HG03045 (cell line): Measurements from ENCODE around the gene TMEM233.
"Not testable (repeated sequence)": the region's sequence is repeated elsewhere in the genome, so short reads cannot be mapped to it uniquely, and the experiment has no call there.

Source experiments
- ATAC-seq: cut with Tn5 transposase; IDR thresholded peaks from one replicate; pipeline ENCODE4 v1.9.1; 2021; ENCODE audit warnings: mild to moderate bottlenecking, moderate library complexity; ENCODE audit not compliant: unreplicated experiment

Gene TMEM233

GRCh38 chr12:119603767-119604166 lies 10.2 kb downstream of the TMEM233 start:
- no peak for ATAC-seq

DNA sequence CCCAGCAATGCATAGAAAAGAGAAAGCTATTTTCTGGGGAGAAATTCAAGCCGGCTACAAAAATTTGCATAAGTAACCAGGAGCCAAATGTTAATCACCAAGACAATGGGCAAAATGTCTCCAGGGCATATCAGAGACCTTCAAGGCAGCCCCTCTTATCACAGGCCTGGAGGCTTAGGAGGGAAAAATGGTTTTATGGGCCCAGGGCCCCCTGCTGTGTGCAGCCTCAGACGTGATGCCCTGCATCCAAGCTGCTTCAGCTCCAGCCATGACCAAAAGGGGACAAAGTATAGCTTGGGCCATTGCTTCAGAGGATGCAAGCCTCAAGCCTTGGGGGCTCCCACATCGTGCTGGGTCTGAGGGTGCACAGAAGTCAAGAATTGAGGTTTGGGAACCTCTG lies 15.8 kb downstream of the TMEM233 start:
- no peak for ATAC-seq

DNA sequence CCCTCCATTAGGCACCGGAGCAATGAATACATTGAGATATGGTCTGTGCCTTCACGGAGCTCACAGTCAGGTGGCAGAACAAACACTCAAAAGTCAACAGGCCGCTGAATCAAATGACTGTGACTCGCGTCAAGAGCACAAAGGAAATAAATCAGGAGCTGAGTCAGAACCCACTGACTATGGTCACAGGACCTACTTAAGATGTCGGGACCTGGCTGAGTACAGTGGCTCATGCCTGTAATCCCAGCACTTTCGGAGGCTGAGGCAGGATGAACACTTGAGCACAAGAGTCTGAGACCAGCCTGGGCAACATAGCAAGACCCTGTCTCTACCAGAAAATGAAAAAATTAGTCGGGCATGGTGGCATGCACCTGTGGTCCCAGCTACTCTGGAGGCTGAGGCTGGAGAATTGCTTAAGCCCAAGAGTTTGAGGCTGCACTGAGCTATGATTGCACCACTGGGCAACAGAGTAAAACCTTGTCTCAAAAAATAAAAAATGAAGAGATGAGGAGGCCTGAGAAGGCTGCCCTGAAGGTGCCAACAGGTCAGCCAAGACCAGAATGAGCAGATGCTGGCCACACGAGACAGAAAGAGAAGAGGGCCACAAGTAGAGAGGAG lies 19.9 kb downstream of the TMEM233 start:
- no peak for ATAC-seq

DNA sequence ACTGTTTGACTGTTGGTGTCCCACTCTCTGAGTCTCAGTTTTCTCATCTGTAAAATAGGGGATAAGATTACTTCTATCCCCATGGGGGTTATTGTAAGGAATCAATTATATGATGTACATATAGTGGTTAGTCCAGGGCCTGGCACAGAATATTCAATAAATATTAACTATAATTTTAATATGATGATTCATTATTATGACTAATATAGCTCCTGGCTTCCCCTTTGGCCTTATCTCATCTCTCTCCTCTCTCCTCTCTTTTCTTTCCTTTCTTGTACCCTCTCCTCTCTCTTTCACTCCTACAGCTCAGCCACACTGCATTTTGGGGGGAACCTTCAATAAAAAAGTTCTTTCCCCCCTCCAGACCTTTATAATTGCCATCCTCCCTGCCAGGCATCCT lies 21.1 kb downstream of the TMEM233 start:
- no peak for ATAC-seq

- ATAC-seq = no peak
These were observed 22.2 kb downstream of the TMEM233 start for GRCh38 chr12:119615518-119616475.

GRCh38 chr12:119618328-119618896 lies 24.8 kb downstream of the TMEM233 start:
- not testable (repeated sequence) for ATAC-seq

DNA sequence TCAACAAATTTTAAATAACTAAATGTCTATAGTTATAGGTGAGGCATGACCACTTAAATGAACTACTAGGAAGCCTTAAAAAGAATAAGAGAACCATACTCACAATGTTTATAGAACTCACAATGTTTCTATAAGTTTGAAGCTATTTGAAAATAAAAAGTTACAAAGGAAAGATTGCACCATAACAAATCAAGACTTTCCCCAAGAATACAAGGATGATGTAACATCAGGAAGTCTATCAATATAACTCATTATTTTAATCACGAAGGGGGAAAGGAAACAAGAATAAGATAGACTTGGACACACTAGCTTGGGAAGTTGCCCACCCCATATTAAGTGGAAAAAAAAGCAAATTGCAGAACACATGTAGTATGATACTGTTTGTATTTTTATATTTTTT lies 26.9 kb downstream of the TMEM233 start:
- no peak for ATAC-seq

- ATAC-seq = no peak
These were observed 28.3 kb downstream of the TMEM233 start for GRCh38 chr12:119621878-119622277.

DNA sequence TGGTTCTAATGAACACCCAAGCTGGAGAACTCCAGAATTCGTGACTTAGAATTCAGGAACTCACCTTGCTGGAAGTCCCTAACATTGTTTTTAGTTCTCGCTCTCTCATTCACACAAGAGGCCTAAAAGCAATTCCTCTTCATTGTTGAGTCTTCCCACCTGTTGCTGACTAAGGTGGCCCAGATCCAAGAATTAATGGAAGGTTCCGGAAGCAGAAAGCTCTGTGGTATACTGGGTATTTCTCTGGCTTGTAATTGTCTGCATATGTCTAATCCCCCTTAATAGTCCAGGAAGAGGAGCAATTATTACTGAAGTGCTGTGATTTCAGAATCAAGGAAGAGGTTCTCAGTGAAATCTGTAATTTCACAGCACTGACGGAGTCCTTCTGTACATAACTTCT lies 31.4 kb downstream of the TMEM233 start:
- no peak for ATAC-seq

DNA sequence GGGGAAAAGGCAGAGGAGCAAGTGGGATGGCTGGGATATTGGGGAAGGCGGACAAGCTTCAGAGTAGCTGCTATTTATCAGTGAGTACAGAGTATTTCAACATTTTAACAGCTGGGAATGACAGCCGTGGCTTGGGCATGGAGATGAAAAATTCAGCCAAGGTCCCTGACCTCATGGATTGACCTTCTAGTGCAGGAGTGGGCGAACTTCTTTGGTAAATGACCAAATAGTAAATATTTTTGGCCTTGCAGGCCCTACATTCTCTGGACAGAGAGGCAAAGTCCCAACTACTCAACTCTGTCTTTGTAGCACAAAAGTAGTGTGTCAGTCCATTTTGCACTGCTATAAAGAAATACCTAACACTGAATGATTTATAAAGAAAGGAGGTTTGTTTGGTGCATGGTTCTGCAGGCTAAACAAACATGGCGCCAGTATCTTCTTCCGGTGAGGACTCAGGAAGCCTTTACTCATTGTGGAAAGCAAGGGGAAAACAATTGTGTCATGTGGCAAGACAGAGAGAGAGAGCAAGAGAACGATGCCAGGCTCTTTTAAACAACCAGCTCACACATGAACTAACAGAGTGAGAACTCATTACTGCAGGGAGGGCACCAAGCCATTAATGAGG lies 33.6 kb downstream of the TMEM233 start:
- no peak for ATAC-seq

- no peak for ATAC-seq
These were observed 34.1 kb downstream of the TMEM233 start for GRCh38 chr12:119627686-119628085.

DNA sequence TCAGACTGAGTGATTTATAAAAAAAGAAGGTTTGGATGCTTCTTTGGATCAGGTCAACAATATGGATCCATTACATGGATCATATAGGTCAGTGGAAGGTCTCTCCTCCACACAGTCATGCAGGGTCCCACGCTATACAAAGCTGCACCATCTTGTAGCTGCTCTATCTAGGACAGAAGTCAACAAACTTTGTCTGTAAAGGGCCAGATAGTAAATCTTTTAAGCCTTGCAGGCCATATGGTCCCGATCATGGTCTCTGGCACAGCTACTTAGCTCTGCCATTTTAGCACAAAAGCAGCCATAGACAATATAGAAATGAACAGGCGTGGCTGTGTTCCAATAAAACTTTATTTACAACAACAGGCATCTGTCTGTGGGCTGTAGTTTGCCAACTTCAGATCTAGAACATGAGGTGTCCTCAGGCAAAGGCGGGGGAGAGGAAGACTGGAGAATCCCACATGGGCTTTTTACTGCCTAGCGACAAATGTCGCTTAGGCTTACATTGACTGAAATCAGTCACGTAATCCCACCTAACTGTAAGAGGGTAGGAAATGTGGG lies 36.7 kb downstream of the TMEM233 start:
- ATAC-seq = no peak

DNA sequence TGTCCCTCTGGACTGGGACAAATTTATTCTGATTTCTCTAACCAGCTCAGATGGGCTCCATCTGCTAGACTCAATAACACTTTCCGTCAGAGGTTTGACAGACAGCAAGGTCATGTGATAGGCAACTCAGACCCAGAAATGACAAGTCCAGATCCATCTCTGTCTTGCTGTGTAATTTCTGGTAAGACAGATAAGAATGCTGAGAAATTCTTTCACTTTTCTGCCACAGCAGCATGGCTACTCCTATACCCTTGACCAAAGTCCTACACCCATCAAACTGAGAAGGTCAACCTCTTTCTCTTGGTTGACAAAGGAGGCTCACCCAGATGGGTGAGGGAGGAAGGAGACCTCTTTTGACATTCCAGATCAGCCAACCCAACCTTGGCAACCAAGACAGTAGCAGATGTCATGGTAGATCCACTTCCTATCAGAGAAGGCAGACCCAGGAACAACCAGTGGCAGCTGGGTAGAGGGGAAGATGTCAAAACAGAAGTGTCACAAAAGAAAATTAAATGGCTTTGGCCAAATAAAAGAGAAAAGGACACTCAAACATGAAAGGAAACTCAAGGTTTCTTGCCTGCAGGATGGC lies 37.5 kb downstream of the TMEM233 start:
- ATAC-seq = no peak

GRCh38 chr12:119631930-119632678 lies 38.5 kb downstream of the TMEM233 start:
- no peak for ATAC-seq

DNA sequence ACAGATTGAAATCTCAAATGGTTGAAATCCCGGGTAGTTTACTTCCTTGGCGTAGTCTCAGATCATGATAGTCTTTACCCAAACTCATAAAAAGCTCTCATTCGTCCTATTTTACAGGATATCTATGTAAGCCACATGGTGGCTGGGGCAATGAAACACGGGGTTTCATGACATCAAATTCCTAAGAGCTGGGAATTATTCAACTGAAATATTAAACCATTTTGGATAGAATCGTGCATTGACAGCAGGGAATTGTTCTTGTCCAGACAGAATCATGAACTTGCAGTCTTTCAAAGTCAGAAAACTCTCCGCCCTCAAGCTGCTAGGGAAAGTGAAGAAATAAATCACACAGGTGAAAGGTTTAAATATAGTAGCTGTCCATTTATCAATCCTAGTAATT lies 41.2 kb downstream of the TMEM233 start:
- no peak for ATAC-seq

DNA sequence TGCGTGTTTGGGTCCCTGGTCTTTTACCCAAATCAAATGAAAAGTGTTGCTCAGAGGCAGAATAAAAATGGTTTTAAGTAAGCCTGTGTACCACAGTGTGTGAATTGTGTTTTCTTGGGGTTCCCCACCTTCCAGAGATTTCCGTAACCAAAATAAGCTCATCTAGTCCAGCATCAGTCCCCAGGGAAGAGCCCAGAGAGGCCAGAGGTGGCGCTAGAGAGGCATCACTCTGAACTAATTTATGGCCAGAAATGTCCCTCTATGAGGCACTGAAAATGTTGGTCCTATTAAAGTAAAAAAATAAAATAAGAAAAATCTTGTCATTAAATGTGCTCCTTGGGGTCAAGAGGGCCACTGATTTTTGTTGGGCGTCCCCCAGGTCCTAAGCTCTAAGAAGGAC lies 49.4 kb downstream of the TMEM233 start:
- ATAC-seq = no peak

- ATAC-seq = no peak
These were observed 51.4 kb downstream of the TMEM233 start for GRCh38 chr12:119644930-119645329.

DNA sequence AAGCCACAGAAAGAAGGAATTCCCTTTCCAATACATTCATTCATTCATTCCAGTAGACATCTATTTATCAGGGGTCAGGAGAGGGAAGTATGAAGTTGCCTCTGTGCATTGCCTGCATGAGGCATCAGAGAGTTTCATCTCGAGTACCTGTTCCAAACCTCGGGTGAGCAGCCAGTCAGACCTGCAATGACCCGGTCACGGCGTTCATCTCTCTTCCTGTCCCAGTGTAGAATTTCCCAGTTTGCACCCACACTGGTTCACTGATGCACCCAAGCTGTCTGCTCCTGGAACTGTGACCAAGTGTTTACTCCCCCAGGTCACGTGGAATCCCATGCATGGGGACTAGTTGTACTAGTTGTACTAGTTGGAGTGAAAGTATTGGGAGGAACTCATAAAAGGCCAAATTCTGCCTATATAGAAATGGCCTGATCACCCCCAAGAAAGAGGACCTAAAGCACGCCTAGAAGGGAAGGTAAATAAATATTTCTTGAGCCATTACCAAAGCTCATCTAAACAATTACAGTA lies 52.0 kb downstream of the TMEM233 start:
- no peak for ATAC-seq

- no peak for ATAC-seq
These were observed 55.7 kb downstream of the TMEM233 start for GRCh38 chr12:119649202-119649808.
